LoVo (cell line): Measurements from ENCODE around the gene RALGAPA2.

Experiments
- DNase-seq: peaks from one replicate; pipeline ENCODE4 v3.0.0-alpha.2; 2016; ENCODE audit warnings: low spot score

RALGAPA2 gene

DNA sequence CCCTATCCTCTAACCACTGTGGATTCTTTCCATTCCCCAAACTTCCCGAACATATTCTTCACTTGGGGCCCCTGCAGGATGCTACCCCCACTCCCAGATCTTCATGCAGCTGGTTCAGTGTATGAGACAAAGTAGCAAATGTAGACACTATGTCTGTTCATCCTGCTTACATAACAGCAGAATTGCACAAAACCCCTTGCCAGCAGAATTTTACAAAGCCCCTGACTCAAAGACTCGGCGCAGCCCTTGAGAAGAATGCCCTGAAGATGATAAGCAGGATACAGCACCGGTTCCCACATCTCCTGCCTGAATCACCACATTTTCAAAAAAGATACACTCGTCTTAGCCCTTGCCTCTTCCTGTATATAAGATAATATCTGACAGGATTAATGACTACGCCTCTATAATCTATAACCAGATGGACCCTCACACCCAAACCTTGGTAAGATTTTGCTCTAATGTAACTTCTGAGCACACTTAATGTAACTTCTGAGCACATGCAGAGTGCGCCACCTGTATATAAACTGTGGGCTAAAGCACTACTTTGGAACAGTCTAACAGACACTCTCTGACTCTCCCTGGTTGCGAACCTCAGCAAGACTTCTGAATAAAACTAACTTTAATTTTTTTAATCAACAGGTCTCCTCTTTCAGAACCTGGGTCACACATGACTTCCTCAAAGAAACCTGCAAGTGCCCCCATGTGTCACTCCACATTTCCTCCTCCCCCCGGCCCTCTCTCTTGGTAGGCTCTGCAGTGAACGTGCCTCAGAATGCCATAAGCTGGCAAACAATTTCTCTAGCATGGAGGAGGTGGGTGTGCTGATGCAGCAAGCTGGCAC is 28.7 kb downstream of the RALGAPA2 start:
- no peak for DNase-seq

GRCh38 chr20:20683020-20683419 is 29.4 kb downstream of the RALGAPA2 start:
- no peak for DNase-seq

- no peak for DNase-seq
Measured at GRCh38 chr20:20680991-20681508, 31.4 kb downstream of the RALGAPA2 start.

GRCh38 chr20:20679316-20679715 is 33.1 kb downstream of the RALGAPA2 start:
- DNase-seq, result no peak

- no peak for DNase-seq
Measured at GRCh38 chr20:20677186-20677585, 35.3 kb downstream of the RALGAPA2 start.

GRCh38 chr20:20668639-20669038 is 43.8 kb downstream of the RALGAPA2 start:
- DNase-seq, result no peak

DNA sequence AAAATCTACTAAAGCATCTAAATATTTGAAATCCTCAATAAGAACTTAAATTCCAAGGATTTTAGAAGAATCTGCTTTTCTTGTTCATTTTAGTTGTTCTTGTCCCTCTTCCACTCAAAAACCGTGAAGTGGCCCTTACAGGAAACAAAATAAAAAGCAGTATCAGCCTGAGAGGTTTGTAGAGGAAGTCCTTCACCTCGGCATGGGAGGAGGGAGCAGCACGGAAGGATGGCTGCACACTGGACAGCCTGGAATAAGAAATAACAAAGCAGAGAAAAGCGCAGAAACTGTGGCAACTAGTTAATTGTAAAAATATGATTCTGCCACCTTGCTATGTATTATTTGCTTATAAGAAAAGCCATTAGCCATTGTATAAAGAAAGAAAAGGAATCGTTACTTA is 46.1 kb downstream of the RALGAPA2 start:
- no peak for DNase-seq

DNA sequence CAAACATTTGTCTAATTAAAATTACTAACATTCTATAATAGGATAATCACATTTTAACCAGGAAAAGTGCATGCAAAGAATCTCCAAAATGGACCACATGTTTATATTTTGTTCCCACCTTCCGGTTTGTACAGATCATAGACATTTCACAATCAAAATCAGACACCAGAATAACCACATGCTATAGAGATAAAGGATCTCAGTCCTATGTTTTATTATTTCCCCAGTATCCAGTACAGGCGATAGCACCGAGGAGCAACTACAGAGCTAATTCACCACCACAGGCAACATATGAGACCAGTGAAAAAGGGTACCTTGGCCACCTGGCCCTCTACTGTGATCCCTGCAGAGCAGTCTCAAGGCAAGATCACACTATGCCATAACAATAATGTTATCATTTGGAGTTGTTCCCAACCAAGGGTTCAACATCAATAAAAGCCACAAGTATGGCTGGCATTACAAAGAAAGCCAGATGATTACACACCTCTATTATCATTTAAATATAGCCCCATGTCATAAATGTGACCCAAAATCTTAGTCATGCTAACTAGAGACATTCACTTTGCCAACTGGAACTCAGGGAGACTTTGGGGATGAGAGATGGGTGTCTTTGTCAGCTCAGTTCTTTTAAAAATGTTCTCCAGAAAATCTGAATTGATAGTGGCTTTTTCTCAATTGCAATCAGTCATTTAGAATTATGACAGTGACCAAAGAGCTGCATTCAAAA is 46.7 kb downstream of the RALGAPA2 start:
- no peak for DNase-seq

DNA sequence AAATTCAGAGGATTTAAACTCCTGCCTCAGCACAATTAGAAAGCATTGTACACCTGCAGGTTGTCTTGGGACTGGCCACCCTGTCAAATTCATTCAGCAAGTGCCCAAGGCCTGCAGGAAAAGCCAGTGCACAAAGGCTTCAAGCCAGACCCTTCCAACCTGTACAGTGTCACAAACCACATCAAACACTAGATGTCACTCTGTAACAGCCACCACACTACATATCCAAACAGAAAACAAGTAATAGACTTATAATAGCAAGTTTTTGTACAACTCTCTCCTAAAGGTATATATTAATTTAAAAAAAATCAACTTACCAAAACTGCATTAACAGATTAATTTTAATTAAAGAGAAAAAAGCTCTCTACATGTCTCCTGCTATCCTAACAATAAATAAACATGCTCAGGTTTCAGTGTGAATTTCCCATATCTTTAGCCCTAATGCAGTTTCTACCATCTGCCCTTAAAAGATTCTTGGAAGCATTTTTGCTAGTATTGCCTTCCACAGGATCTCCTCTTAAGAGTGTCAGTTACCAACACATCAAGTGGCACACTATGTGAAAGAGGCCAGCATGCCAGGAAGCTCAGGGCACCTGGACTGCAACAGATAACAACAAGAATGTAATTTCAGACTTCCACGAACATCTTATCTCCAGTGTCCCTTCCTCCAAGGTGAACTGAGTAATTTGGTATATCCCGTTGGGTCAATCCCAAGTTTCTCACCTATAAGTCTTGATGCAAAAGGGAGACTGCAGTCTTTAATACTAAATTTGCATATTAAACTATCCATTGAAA is 47.5 kb downstream of the RALGAPA2 start:
- peak; percentile 24 for DNase-seq

DNA sequence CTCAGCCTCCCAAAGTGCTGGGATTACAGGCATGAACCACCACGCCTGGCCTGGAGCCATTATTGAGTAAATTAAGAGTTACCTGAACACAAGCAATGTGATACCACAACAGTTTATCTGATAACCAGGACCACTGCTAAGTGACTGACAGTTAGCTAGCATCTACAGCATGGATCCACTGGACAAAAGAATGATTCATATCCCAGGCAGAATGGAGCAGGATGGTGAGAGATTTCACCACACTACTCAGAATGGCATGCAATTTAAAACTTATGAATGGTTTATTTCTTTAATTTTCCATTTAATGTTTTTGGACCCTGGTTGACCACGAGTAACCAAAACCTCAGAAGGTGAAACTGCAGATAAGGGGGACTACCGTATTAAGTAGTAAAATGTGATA is 48.6 kb downstream of the RALGAPA2 start:
- DNase-seq, result no peak

- no peak for DNase-seq
Measured at GRCh38 chr20:20658871-20659431, 53.5 kb downstream of the RALGAPA2 start.

- no peak for DNase-seq
Measured at GRCh38 chr20:20658123-20658522, 54.3 kb downstream of the RALGAPA2 start.

DNA sequence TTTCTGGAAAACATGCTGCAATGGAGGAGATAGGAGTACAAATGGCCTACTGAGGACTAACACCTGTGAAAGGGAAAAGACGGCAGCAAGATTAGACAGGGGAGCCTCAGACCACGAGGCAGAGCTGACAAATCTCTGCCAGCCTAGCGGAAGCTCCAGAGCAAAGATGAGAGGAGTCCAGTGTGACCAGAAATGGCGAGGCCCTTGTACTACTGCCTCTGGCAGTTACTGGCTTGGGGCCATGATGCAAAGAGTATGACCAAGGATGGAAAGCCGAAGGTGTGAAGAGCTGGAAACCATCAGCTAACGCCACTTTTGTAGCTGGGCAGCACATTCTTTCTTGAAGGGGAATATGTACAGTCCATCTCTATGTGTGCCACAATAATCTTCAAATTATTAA is 55.4 kb downstream of the RALGAPA2 start:
- DNase-seq, result no peak

DNA sequence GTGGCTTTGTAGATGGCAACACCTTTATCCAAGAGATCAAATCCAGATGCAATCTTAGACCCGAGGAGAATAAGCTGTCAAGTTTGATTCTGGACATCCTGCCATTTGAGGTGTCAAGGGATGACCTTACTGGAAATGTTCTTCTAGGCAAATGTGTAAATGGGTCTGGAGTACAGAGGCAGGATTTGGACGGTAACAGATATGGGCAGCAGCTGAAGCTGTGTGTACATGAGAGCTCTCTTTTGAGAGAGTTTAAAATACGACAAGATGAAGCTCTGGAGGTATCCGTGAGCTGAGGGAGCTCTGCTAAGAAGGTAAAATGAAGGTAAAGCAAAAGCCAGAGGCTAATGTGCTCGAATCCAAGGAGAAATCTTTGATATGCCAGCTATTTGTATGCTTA is 56.6 kb downstream of the RALGAPA2 start:
- no peak for DNase-seq

GRCh38 chr20:20649945-20650344 is 62.5 kb downstream of the RALGAPA2 start:
- DNase-seq, result no peak

DNA sequence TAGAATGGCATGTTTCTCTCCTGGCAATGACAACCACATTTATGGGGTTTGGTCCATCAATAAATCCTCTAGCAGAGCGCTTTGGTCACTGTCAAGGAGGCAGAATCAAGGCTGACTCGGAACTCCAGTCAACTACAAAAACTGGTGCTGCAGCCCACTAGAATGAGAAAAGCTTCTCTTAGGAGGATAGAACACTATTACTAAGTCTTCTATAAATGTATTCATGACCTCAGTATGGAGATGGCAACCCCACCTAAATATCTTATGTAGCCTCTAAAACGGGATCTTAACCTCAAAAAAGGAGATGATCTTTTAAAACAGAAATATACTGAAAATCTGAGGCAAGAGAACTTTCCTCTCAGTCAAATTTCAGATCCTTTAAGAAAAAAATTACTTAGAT is 68.5 kb downstream of the RALGAPA2 start:
- no peak for DNase-seq

GRCh38 chr20:20641783-20642182 is 70.7 kb downstream of the RALGAPA2 start:
- no peak for DNase-seq

DNA sequence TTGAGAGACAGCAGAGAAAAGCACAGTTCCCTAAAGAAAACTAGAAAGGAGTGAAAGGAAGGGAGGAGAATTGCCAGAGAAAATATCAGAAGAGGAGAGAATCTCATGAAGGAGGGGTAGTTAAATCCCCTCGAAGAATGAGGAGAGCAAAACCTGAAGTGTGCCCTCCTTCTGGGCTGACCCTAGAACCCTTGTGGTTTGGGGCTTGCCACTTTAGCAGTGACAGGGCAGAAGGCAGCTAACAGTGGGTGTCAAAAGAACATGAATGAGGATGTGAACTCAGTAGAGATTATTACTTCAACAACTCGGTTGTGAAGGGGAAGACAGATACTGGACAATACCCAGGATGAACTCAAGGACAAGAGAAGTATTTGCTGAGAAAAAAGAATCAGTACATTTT is 73.6 kb downstream of the RALGAPA2 start:
- DNase-seq, result no peak

DNA sequence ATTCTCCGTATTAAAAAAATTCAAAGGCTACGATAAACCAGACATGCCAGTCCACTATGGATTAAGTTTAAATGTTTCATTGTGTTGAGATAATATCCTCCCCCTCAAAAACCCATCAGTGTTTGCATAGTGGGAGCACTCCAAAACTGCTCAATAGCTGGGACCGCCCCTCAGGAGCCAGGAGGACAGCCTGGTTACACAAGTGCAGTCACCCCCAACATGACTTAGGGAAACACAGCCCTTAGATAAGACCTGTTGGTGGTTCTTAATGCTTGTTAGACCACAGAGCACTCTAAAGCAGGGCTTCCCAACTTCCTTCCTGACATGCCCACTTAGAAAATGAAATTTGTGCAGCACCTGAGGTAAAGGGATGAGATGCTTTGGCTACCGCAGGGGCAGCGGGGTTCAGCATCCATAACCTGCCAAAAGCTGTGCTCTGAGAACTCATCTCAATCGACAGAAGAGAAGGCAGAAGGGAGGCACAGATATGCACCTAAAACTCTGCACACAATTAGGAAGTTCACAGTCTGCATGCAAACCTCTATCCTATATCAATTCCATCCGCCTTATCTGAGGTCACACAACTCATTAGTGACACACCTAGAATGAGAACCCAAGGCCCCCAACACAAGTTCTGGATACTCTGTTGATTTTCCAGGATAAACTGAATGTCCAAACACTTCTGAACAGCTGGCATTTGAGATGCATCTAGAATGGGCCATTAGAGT is 74.3 kb downstream of the RALGAPA2 start:
- no peak for DNase-seq

DNA sequence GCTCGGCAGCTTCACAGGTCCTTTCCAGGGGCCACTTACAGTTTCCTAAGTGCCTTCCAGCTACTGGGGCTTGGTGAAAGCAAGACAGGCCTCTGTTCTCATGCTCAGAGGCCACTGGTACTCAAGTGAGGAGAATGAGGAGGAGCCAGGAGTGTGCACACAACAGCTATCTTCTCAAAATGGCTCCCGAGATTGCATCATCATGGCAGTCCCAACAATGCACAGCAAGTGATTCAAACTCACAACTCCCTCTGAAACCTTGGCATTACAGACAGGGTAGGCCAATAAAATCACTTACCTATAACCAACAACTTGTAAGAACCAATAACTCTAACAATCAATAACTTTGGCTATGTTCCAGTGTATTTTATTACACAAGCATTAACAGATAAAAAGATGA is 77.4 kb downstream of the RALGAPA2 start:
- no peak for DNase-seq

GRCh38 chr20:20632644-20633043 is 79.8 kb downstream of the RALGAPA2 start:
- DNase-seq, result no peak
